Trophoblast cell (in vitro differentiated cells and primary cell): ENCODE results near the gene SMCO2.
A peak's percentile ranks its signal among the peaks of the same experiment; 100 is the strongest.

Source experiments
- DNase-seq, 2 donors: peaks; one replicate each; pipeline ENCODE4 v3.0.0-alpha.2; 2016
- H2AFZ ChIP-seq: 2 replicates; pipeline ENCODE4 v1.6.1; 2013; ENCODE audit warnings: low read length, moderate library complexity, mild to moderate bottlenecking; ENCODE audit not compliant: insufficient read depth, poor library complexity
- H2AK5ac ChIP-seq: 2 replicates; pipeline ENCODE4 v1.6.1; 2013; ENCODE audit warnings: mild to moderate bottlenecking, low read length
- H2BK120ac ChIP-seq: 2 replicates; pipeline ENCODE4 v1.6.1; 2013; ENCODE audit warnings: low read length, mild to moderate bottlenecking, moderate library complexity; ENCODE audit not compliant: insufficient read depth, poor library complexity
- H2BK12ac ChIP-seq: 2 replicates; pipeline ENCODE4 v1.6.1; 2013; ENCODE audit warnings: mild to moderate bottlenecking, low read length, moderate library complexity
- H2BK5ac ChIP-seq: 2 replicates; pipeline ENCODE4 v1.6.1; 2013; ENCODE audit warnings: low read length, low read depth, moderate library complexity, mild to moderate bottlenecking; ENCODE audit not compliant: poor library complexity
- H3K14ac ChIP-seq: 2 replicates; pipeline ENCODE4 v1.6.1; 2013; ENCODE audit warnings: mild to moderate bottlenecking, low read length
- H3K18ac ChIP-seq: 2 replicates; pipeline ENCODE4 v1.6.1; 2013; ENCODE audit warnings: mild to moderate bottlenecking, low read length
- H3K23ac ChIP-seq: 2 replicates; pipeline ENCODE4 v1.6.1; 2013; ENCODE audit warnings: low read length
- H3K27ac ChIP-seq: 2 replicates; pipeline ENCODE4 v1.5.1; 2013; ENCODE audit warnings: low read depth, mild to moderate bottlenecking, inconsistent platforms, low read length, moderate library complexity
- H3K27me3 ChIP-seq: 2 replicates; pipeline ENCODE4 v1.6.1; 2013; ENCODE audit warnings: inconsistent platforms, mild to moderate bottlenecking, low read length, moderate library complexity; ENCODE audit not compliant: insufficient read depth
- H3K36me3 ChIP-seq, 2 experiments: 1 replicate in 1 of 2; 2 replicates in 1 of 2; pipeline ENCODE4 v1.6.1; 2013; ENCODE audit warnings: low read length in 2 of 2, mild to moderate bottlenecking in 2 of 2, moderate library complexity in 1 of 2; ENCODE audit not compliant: insufficient read depth in 2 of 2, control insufficient read depth in 1 of 2
- H3K4ac ChIP-seq: 2 replicates; pipeline ENCODE4 v1.6.1; 2013; ENCODE audit warnings: low read depth, mild to moderate bottlenecking, low read length, moderate library complexity
- H3K4me1 ChIP-seq, 2 experiments: 1 replicate in 1 of 2; 2 replicates in 1 of 2; pipeline ENCODE4 v1.6.1; 2013; ENCODE audit warnings: low read length in 2 of 2, mild to moderate bottlenecking in 2 of 2, moderate library complexity in 1 of 2; ENCODE audit not compliant: insufficient read depth in 2 of 2, control insufficient read depth in 1 of 2
- H3K4me2 ChIP-seq: 2 replicates; pipeline ENCODE4 v1.6.1; 2013; ENCODE audit warnings: inconsistent platforms, mild to moderate bottlenecking, low read length, moderate library complexity
- H3K4me3 ChIP-seq: 2 replicates; pipeline ENCODE4 v1.5.1; 2013; ENCODE audit warnings: mild to moderate bottlenecking, low read depth, low read length, inconsistent platforms
- H3K79me1 ChIP-seq: one replicate; pipeline ENCODE4 v1.6.1; 2013; ENCODE audit warnings: low read length
- H3K79me2 ChIP-seq: 2 replicates; pipeline ENCODE4 v1.6.1; 2013; ENCODE audit warnings: low read length, mild to moderate bottlenecking; ENCODE audit not compliant: control insufficient read depth, insufficient read depth, poor library complexity
- H3K9ac ChIP-seq: 2 replicates; pipeline ENCODE4 v1.6.1; 2013; ENCODE audit warnings: mild to moderate bottlenecking, low read length
- H3K9me3 ChIP-seq: 2 replicates; pipeline ENCODE4 v1.6.1; 2013; ENCODE audit warnings: low read depth, mild to moderate bottlenecking, control low read depth, inconsistent platforms, low read length; ENCODE audit not compliant: insufficient read depth
- H4K12ac ChIP-seq: 2 replicates; pipeline ENCODE4 v1.6.1; 2013; ENCODE audit warnings: low read depth, mild to moderate bottlenecking, low read length, moderate library complexity
- H4K8ac ChIP-seq: 2 replicates; pipeline ENCODE4 v1.6.1; 2013; ENCODE audit warnings: low read depth, mild to moderate bottlenecking, low read length, moderate library complexity
- H4K91ac ChIP-seq: one replicate; pipeline ENCODE4 v1.6.1; 2013; ENCODE audit warnings: low read depth, mild to moderate bottlenecking, low read length, moderate library complexity
- WGBS: extraction: QIAGEN DNeasy Blood & Tissue Kit; methylation state at CpG from one replicate; pipeline ENCODE4 v1.1.7; 2013; ENCODE audit warnings: missing lambda C conversion rate; ENCODE audit not compliant: insufficient read length, insufficient coverage; ENCODE audit errors: extremely low coverage; 5-methylcytosine and 5-hydroxymethylcytosine counted together

The SMCO2 gene

GRCh38 chr12:27464220-27464554, 17.7 kb downstream of the SMCO2 start:
- Histone ChIP-seq H4K12ac (no peak overlapping the region), H2AK5ac (no peak overlapping the region), H3K18ac (no peak overlapping the region), H3K36me3 (no peaks in the 10 kb centered on the region), H3K9ac (no peak overlapping the region), H4K8ac (no peak overlapping the region), H2AFZ (no peak overlapping the region), H3K9me3 (no peaks in the 10 kb centered on the region), H3K4me2 (no peak overlapping the region), H3K79me2 (no peaks in the 10 kb centered on the region), H3K27me3 (no peaks in the 10 kb centered on the region), H2BK5ac (no peak overlapping the region), H3K79me1 (no peaks in the 10 kb centered on the region), H2BK12ac (no peak overlapping the region), H3K4me3 (no peak overlapping the region), H3K27ac (no peak overlapping the region), H3K4me1 (no peaks in the 10 kb centered on the region), H3K4ac (no peak overlapping the region), H2BK120ac (no peak overlapping the region), H3K23ac (no peak overlapping the region), H4K91ac (no peak overlapping the region), H3K14ac (no peak overlapping the region)
- no CpG with 5 or more reads among the region's 5 CpGs for WGBS
- DNase-seq, result no peak

GRCh38 chr12:27467641-27468040, 21.1 kb downstream of the SMCO2 start:
- Histone ChIP-seq H4K8ac (no peak overlapping the region), H2BK5ac (no peak overlapping the region), H3K36me3 (no peaks in the 10 kb centered on the region), H3K79me1 (no peaks in the 10 kb centered on the region), H2BK12ac (no peak overlapping the region), H4K12ac (no peak overlapping the region), H3K9me3 (no peaks in the 10 kb centered on the region), H3K14ac (no peak overlapping the region), H3K27me3 (no peaks in the 10 kb centered on the region), H3K18ac (no peak overlapping the region), H3K4me1 (no peaks in the 10 kb centered on the region), H3K79me2 (no peaks in the 10 kb centered on the region), H3K27ac (no peak overlapping the region), H2AK5ac (no peak overlapping the region), H2AFZ (no peak overlapping the region), H4K91ac (no peak overlapping the region), H3K9ac (no peak overlapping the region), H3K4me3 (no peak overlapping the region), H3K23ac (no peak overlapping the region), H3K4me2 (no peak overlapping the region), H2BK120ac (no peak overlapping the region), H3K4ac (no peak overlapping the region)
- WGBS, result no CpG with 5 or more reads among the region's 3 CpGs
- DNase-seq, result no peak

- no peak overlapping the region for H4K8ac ChIP-seq
- DNase-seq, result peak in 1 of 2 donors; percentile 44
- H3K9ac ChIP-seq, result no peak overlapping the region
- no peaks in the 10 kb centered on the region for H3K4me1 ChIP-seq
- no peak overlapping the region for H2AFZ ChIP-seq
- no peak overlapping the region for H4K91ac ChIP-seq
- H3K4me2 ChIP-seq, result no peak overlapping the region
- H2AK5ac ChIP-seq, result no peak overlapping the region
- H3K36me3 ChIP-seq, result no peaks in the 10 kb centered on the region
- H3K79me2 ChIP-seq, result no peaks in the 10 kb centered on the region
- H3K9me3 ChIP-seq, result no peaks in the 10 kb centered on the region
- H3K27ac ChIP-seq, result no peak overlapping the region
- no peak overlapping the region for H3K18ac ChIP-seq
- H3K23ac ChIP-seq, result no peak overlapping the region
- H3K4me3 ChIP-seq, result no peak overlapping the region
- H2BK120ac ChIP-seq, result no peak overlapping the region
- no peaks in the 10 kb centered on the region for H3K27me3 ChIP-seq
- no peak overlapping the region for H2BK12ac ChIP-seq
- H3K4ac ChIP-seq, result no peak overlapping the region
- no peak overlapping the region for H3K14ac ChIP-seq
- no peak overlapping the region for H2BK5ac ChIP-seq
- H4K12ac ChIP-seq, result no peak overlapping the region
- WGBS, result no CpG with 5 or more reads among the region's 2 CpGs
- no peaks in the 10 kb centered on the region for H3K79me1 ChIP-seq
Measured at GRCh38 chr12:27468241-27468640, 21.7 kb downstream of the SMCO2 start.

- Histone ChIP-seq H3K79me1 (no peaks in the 10 kb centered on the region), H3K9ac (no peak overlapping the region), H2BK12ac (no peak overlapping the region), H2BK120ac (no peak overlapping the region), H3K4ac (no peak overlapping the region), H3K4me3 (no peak overlapping the region), H4K8ac (no peak overlapping the region), H3K4me1 (no peaks in the 10 kb centered on the region), H2BK5ac (no peak overlapping the region), H2AK5ac (no peak overlapping the region), H3K27ac (no peak overlapping the region), H3K9me3 (no peaks in the 10 kb centered on the region), H3K4me2 (no peak overlapping the region), H3K14ac (no peak overlapping the region), H3K27me3 (no peaks in the 10 kb centered on the region), H3K36me3 (no peaks in the 10 kb centered on the region), H3K79me2 (no peaks in the 10 kb centered on the region), H3K18ac (no peak overlapping the region), H4K91ac (no peak overlapping the region), H4K12ac (no peak overlapping the region), H2AFZ (no peak overlapping the region), H3K23ac (no peak overlapping the region)
- no CpG with 5 or more reads among the region's 1 CpG for WGBS
- peak in 1 of 2 donors; percentile 6 for DNase-seq
Measured at GRCh38 chr12:27469176-27469736, 22.7 kb downstream of the SMCO2 start.
